ENCODE data around the gene RRAGA.
A peak's percentile ranks its signal among the peaks of the same experiment; 100 is the strongest.
"Not testable (repeated sequence)": the region's sequence is repeated elsewhere in the genome, so short reads cannot be mapped to it uniquely, and the experiment has no call there.

RRAGA gene

GRCh38 chr9:19048966-19049916, at the start of gene RRAGA:
Gene RRAGA (plus strand): TSS chr9:19049427. CDS start chr9:19049660, 233 bp downstream.
- DNase-seq: peak; percentile 98

DNA sequence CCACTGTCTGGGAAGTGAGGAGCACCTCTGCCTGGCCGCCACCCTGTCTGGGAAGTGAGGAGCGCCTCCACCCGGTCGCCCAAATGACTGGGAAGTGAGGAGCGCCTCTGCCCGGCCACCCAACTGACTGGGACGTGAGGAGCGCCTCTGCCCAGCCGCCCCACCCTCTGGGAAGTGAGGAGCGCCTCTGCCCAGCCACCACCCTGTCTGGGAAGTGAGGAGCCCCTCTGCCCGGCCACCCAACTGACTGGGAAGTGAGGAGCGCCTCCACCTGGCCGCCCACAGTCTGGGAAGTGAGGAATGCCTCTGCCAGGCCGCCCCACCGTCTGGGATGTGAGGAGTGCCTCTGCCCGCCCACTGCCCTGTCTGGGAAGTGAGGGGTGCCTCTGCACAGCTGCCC, 49.1 kb upstream of the RRAGA start:
- DNase-seq: no peak

DNA sequence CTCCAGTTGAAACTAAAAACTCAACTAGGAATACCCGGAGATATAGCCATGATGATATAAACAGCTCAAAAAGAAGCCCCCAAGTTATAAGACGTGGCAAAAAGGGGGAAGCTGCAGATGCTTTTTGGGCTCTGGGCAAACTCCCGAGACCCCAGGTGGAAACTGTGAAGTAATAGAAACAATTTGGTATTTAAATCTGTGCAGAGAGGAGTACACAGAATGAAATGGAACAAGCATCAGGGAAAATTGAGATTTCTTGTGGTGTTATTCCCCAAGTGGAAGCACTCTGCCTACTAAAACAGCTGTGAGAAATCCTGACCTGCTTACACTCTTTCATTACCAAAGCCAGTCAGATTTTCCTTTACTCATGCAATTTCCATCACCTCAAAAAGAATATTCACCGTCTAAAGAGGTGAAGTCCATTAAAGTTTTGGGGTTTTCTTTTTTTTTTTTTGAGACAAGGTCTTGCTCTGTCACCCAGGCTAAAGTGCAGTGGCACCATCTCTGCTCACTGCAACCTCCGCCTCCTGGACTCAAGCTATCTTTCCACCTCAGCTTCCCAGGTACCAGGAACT, 39.7 kb upstream of the RRAGA start:
- DNase-seq: no peak

DNA sequence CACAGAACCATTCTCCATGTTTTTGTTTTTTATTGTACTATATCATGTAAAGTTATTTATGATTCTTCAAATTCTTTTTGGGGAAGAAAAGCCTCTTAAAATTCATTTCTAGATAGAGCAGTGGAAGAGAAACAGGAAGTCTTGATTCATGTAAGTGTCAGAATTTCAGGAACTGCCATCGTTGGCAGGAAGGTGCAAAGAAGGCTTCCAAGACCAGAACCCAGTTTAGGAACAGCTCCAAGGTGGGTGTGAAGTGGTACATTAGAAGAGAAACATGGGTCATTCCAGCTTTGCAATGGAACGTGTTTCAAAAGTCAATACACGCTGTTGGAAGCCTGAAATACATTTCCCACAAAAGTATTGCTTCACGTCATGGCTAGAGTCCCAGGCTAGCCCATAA, 31.0 kb upstream of the RRAGA start:
- no peak for DNase-seq

- DNase-seq: no peak
These were observed 28.3 kb upstream of the RRAGA start for GRCh38 chr9:19020886-19021455.

GRCh38 chr9:19021649-19022048, 27.6 kb upstream of the RRAGA start:
- not testable (repeated sequence) for DNase-seq

GRCh38 chr9:19022206-19022605, 27.0 kb upstream of the RRAGA start:
- no peak for DNase-seq

GRCh38 chr9:19023078-19023477, 26.1 kb upstream of the RRAGA start:
- no peak for DNase-seq

- no peak for DNase-seq
These were observed 22.9 kb upstream of the RRAGA start for GRCh38 chr9:19026375-19026774.

GRCh38 chr9:19027825-19028224, 21.4 kb upstream of the RRAGA start:
- no peak for DNase-seq

DNA sequence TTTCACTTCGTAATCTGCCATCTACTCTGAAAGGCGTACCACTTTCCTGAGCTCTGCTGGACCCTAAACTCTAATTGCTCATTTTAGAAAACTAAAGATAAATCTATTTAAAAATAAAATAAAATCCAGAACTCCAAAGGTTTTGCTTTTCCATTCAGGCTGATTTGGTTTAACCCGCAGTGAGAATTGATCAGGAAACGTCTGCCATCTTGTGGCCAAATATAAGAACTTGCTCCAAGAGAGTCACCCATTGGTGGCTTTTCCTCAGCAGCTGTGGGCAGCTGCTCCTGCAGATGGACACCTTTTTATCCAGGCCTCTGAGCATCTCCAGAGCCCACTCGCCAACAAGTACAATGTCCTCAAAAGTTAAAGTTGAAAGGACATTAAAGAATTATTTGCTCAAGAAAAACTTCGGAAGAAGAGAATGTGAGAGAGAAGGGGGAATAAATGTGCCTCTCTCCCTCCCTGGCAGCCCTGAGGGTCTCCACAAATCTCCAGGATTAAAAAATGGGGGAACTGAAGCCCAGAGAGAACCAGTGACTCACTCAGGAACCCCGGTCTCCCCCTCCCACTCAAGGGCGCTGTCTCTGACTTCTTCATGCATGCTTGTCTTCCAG, 20.3 kb upstream of the RRAGA start:
- peak; percentile 64 for DNase-seq

DNA sequence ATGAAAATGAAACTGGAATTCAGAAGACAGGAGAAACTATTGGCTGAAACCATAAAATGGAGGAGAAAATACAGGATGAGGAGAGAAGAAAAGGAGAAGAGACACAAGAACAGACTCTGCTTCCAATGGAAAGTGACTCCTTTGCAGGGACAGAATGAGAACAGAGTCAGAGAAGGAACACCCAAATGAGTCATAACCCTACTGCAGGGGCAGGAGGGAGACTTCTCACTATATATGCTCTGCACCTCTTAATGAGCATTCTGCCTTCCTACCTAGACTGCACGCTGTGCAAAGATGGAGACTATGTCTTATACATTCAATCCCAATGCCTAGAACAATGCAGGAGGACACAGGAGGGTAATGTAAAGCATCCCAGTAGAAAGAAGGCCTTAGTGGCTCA, 18.3 kb upstream of the RRAGA start:
- no peak for DNase-seq

DNA sequence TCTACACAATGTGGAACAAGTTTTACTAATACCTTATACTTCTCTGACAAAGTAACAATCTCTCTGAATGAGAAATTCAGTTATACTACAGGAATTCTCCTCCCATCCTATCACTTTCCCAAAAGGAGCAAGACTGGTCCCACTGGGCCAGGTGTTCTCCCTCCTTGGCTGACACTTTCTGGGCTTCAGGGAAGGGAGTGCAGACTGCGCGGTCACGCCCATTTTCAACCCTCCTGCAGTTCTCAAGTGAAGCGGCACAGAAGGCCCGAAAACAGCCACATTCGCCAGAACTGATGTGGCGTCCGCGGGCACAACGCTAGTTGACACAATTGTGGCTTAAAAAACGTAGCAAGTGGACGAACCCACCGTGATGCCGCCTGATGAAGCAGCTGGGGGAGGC, 16.8 kb upstream of the RRAGA start:
- no peak for DNase-seq

DNA sequence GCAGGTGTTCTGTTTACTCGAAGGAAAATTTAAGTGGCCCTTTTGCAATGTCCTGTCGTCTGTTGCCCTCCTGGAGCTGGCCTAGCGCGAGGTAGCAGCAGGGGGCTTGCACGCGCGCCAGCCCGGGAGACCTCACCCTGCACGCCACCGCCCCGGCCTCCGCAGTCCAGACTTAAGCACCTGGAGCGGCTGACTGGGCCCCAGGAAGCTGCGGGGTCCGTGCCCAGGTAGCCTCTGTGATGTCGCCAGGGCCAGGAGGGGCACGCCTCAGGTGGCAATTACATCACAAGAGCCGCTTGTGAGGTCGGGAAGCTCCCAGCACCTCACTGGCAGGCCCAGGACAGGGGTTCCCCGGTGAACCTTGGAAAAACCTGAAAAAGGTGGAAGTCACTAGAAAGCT, 16.2 kb upstream of the RRAGA start, which contains the start of gene SAXO1:
SAXO1 (minus strand) TSS at position 195 of the 400 bp plus-strand sequence. CDS start 301 bp downstream, outside the sequence.
- no peak for DNase-seq

- no peak for DNase-seq
These were observed 12.6 kb upstream of the RRAGA start for GRCh38 chr9:19036611-19037010.

GRCh38 chr9:19049917-19050636, 850 bp downstream of the RRAGA start:
- DNase-seq: peak; percentile 52

DNA sequence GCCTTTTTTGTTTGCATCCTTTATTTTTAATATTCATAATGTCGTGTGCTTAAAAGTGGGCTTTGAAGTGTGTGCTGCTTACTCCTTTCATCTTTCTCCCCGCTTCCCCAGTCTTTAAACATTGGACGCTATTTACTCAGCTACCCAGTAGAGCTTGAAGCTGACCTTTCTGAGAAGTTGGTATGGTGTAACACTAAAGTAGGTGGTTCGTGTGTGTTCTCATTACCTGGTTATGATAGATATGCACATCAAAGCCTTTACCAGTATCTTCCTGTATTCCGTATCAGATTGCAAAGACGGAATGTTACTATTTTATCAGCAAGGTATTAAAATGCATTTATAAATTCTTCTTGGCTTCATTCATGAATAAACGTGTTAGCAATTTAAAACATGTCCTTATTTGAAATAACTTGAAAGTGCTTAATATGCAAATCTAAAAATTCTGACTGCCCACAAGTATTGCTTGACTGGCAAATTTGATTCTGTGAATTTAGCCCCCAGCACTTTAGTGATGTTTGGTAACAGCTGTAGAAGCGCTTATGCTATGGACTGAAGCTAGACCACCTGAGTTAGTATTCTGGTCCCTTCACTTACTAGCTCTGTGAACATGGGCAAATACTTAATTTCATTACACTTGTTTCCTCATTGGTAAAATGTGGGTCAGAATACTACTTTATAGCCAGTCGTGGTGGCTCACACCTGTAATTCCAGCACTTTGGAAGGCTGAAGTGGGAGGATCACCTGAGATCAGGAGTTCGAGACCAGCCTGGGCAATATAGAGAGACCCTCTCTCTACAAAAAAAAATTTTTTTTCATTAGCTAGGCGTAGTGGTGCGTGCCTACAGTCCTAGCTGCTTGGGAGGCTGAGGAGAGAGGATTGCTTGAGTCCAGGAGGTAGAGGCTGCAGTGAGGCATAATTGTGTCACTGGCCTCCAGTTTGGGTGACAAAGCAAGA, 1.7 kb downstream of the RRAGA start:
- DNase-seq: no peak

DNA sequence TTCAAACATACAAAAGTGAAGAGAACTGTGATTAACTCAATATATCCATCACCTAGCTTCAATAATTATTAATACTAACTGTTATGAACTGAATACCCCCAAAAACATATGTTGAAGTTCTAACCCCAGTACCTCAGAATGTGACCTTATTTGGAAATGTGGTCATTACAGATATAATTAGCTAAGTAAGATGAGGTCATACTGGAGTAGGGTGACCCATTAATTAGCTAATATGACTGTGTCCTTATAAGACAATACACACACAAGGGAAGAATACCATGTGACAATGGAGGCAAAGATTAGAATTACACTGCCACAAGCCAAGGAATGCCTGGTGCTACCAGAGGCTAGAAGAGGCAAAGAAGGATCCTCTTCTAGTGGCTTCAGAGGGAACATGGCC, 7.8 kb downstream of the RRAGA start:
- no peak for DNase-seq

DNA sequence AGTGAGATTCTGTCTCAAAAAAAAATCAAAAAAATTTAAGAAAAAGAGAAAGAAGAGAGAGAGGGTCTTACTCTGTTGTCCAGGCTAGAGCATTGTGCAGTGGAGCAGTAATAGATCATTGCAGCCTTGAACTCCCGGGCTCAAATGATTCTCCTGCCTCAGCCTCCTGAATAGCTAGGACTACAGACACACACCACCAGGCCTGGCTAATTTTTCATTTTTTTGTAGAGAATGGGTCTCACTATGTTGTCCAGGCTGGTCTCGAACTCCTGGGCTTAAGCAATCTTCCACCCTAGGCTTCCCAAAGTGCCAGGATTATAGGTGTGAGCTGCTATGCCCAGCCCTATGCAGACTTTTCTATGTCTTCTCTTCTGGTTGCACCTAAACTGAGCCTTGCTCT, 25.0 kb downstream of the RRAGA start:
- DNase-seq: no peak

- DNase-seq: no peak
These were observed 25.6 kb downstream of the RRAGA start for GRCh38 chr9:19074836-19075235.

GRCh38 chr9:19085295-19085694, 36.1 kb downstream of the RRAGA start:
- no peak for DNase-seq

Data from fibroblast of skin of right biceps (primary cell).